Measurements from ENCODE around the gene GTF2IRD1. TPM values are rescaled to one million over a fixed set of nuclear protein-coding genes. Genes with fewer than 3 reads are reported as not detected.

The GTF2IRD1 gene
- total and polyA plus RNA-seq, 2 of the 13 experiments (the other 11 are each of a cell fraction or from before 2014, with no cell fraction given), result 16.5 to 26.7 TPM

GRCh38 chr7:74452748-74453321 lies 871 bp upstream of the GTF2IRD1 start (continued):
- TF ChIP-seq IRF2 (CRISPR knock-in tag; IDR thresholded peaks at IDR 0.05) (no peak), ZNF562 (CRISPR knock-in tag; IDR thresholded peaks at IDR 0.05; ENCODE audit: borderline replicate concordance) (no peak), DMTF1 (CRISPR knock-in tag; IDR thresholded peaks at IDR 0.05) (0 out of 2 replicates have a peak, but pooled peaks have one; percentile 59), ZNF552 (CRISPR knock-in tag; IDR thresholded peaks at IDR 0.05; ENCODE audit: borderline replicate concordance) (no peak), SP5 (CRISPR knock-in tag; IDR thresholded peaks at IDR 0.05; ENCODE audit: borderline replicate concordance, low read depth) (no peak), ATF2 (CRISPR knock-in tag; IDR thresholded peaks at IDR 0.05) (no peak), ZNF784 (CRISPR knock-in tag; IDR thresholded peaks at IDR 0.05; ENCODE audit: borderline replicate concordance) (no peak), NFIC (IDR thresholded peaks at IDR 0.05; ENCODE audit: low read length) (no peak), AHR (CRISPR knock-in tag; IDR thresholded peaks at IDR 0.05) (no peak), SAP130 (CRISPR knock-in tag; IDR thresholded peaks at IDR 0.05; ENCODE audit: low read depth) (peak; percentile 43; the same call in 1 of the 2 replicates), TEF (CRISPR knock-in tag; IDR thresholded peaks at IDR 0.05) (no peak), ZZZ3 (CRISPR knock-in tag; IDR thresholded peaks at IDR 0.05; ENCODE audit: borderline replicate concordance) (no peak), REPIN1 (CRISPR knock-in tag; IDR thresholded peaks at IDR 0.05; ENCODE audit: borderline replicate concordance, low read depth) (no peak), PHF21A (CRISPR knock-in tag; IDR thresholded peaks at IDR 0.05) (no peak), GZF1 (CRISPR knock-in tag; IDR thresholded peaks at IDR 0.05) (no peak), ZC3H4 (CRISPR knock-in tag; IDR thresholded peaks at IDR 0.05; ENCODE audit: borderline replicate concordance) (no peak; the same call in 1 of the 2 replicates), ARHGAP35 (CRISPR knock-in tag; IDR thresholded peaks at IDR 0.05; ENCODE audit: borderline replicate concordance) (no peak), ZSCAN12 (CRISPR knock-in tag; IDR thresholded peaks at IDR 0.05) (no peak), ZNF33B (CRISPR knock-in tag; IDR thresholded peaks at IDR 0.05) (no peak), ZNF18 (CRISPR knock-in tag; IDR thresholded peaks at IDR 0.05; ENCODE audit: insufficient replicate concordance) (no peak)
